ENCODE results near the gene MEF2A. TPM values are rescaled to one million over a fixed set of nuclear protein-coding genes. Genes with fewer than 3 reads are reported as not detected.

MEF2A gene
- total and polyA plus RNA-seq, 10 of the 15 experiments (the other 5 are each of a cell fraction or from before 2014, with no cell fraction given): 7.2 to 46.7 (median 35.9) TPM

- H4K20me1 ChIP-seq (ENCODE audit: control insufficient read depth, insufficient read depth): no peaks in the 10 kb centered on the region
- no peak for FAIRE-seq
- SMC1A ChIA-PET (ENCODE audit: uncharacterized antibody, unreplicated experiment): interaction anchor here (0.6 to 2.9 kb wide), 5 partner anchors 10 to 105 kb away, joined by 3 to 13 read pairs (median 5); partner anchors contain the start of gene MEF2A
- WGBS (ENCODE audit: insufficient coverage, insufficient replicate concordance, low lambda C conversion rate, missing lambda C conversion rate): 98% methylated on average over 2 of the region's 2 CpGs
- no peak overlapping the region for H3K4me3 ChIP-seq
- no peak overlapping the region for H3K27ac ChIP-seq (ENCODE audit: control insufficient read depth, insufficient read depth)
- BruUV-seq (replicated peaks): no TSS peak
- H3K9me3 ChIP-seq (replicated peaks; ENCODE audit: control insufficient read depth, insufficient read depth, low read length): no peaks in the 10 kb centered on the region; the same call in 2 of the 3 replicates
- intact Hi-C loops (cut with micrococcal nuclease; ENCODE audit: unreplicated experiment): no loop called here
- H3K4me1 ChIP-seq (ENCODE audit: control insufficient read depth, insufficient read depth, low read length): peaks cover 20% of the 10 kb centered on the region
- POLR2A ChIA-PET: interaction anchor here (0.6 kb wide), 1 partner anchor 12 kb away, joined by 5 read pairs; no protein-coding TSS in a partner anchor
- CTCF ChIA-PET: interaction anchor here (1.0 to 3.3 kb wide), 5 partner anchors 8 to 88 kb away, joined by 3 to 13 read pairs (median 3); no protein-coding TSS in a partner anchor
- no peak for ATAC-seq
- RAD21 ChIA-PET (ENCODE audit: unreplicated experiment): interaction anchor here (2.1 to 3.1 kb wide), 2 partner anchors 48 to 104 kb away, joined by 8 to 19 read pairs; no protein-coding TSS in a partner anchor
- in situ Hi-C loops (cut with MboI): no loop called here
- DNase-seq (ENCODE audit: low read depth, low spot score): no peak
- H3K9ac ChIP-seq (ENCODE audit: control insufficient read depth, insufficient read depth, low read length): no peak overlapping the region
- no peaks in the 10 kb centered on the region for H3K36me3 ChIP-seq (ENCODE audit: control insufficient read depth in 2 of 2, insufficient read depth in 2 of 2, low read length in 1 of 2)
- no peak overlapping the region for H3K4me2 ChIP-seq (ENCODE audit: control insufficient read depth, insufficient read depth)
- no peak overlapping the region for H2AFZ ChIP-seq (ENCODE audit: control insufficient read depth, low read depth, low read length)
- peaks cover 86% of the 10 kb centered on the region for H3K79me2 ChIP-seq (ENCODE audit: control insufficient read depth, insufficient read depth, low read length)
- H3K27me3 ChIP-seq (replicated peaks in 1 of 2; ENCODE audit: control insufficient read depth in 2 of 2, insufficient read depth in 2 of 2, low read length in 1 of 2): no peaks in the 10 kb centered on the region
- TF ChIP-seq SUPT20H (IDR thresholded peaks at IDR 0.05; ENCODE audit: borderline replicate concordance, control insufficient read depth, low read depth, low read length) (no peak), NRF1 (conservative IDR thresholded peaks at IDR 0.05; ENCODE audit: low read depth, low read length) (no peak), GATAD2B (conservative IDR thresholded peaks at IDR 0.05; ENCODE audit: low read depth) (no peak), FOXK2 (IDR thresholded peaks at IDR 0.05) (no peak), LARP7 (IDR thresholded peaks at IDR 0.05) (no peak), PAX5 (IDR thresholded peaks at IDR 0.05; ENCODE audit: borderline replicate concordance, low read depth, low read length) (no peak), IRF3 (IDR thresholded peaks at IDR 0.05) (no peak), BCL3 (IDR thresholded peaks at IDR 0.05; ENCODE audit: borderline replicate concordance, insufficient read depth, low read depth, low read length, poor library complexity, severe bottlenecking) (no peak), RUNX3 (IDR thresholded peaks at IDR 0.05; ENCODE audit: low read length) (no peak), SMAD5 (IDR thresholded peaks at IDR 0.05; ENCODE audit: low read depth) (no peak), CHD2 (IDR thresholded peaks at IDR 0.05; ENCODE audit: borderline replicate concordance, low read depth, low read length) (no peak), BHLHE40 (IDR thresholded peaks at IDR 0.05; ENCODE audit: borderline replicate concordance in 1 of 2, low read depth in 2 of 2, low read length in 1 of 2) (no peak), ZNF217 (IDR thresholded peaks at IDR 0.05) (no peak), KLF5 (IDR thresholded peaks at IDR 0.05; ENCODE audit: partially characterized antibody) (no peak), CTCF (IDR thresholded peaks at IDR 0.05 in 2 of 3, conservative IDR thresholded peaks at IDR 0.05 in 1 of 3; ENCODE audit: control insufficient read depth in 2 of 3, extremely low read depth in 1 of 3, insufficient read depth in 1 of 3, low read depth in 3 of 3, low read length in 3 of 3) (no peak), TCF12 (IDR thresholded peaks at IDR 0.05; ENCODE audit: low read depth, low read length) (no peak), REST (IDR thresholded peaks at IDR 0.05; ENCODE audit: low read depth, low read length) (no peak)
These were observed 50.3 kb downstream of the MEF2A start for GRCh38 chr15:99616129-99616528.
